Keratinocyte (primary cell): ENCODE measurements around the gene APP. TPM values are rescaled to one million over a fixed set of nuclear protein-coding genes. Genes with fewer than 3 reads are reported as not detected.

Source experiments
- DNase-seq: peaks from one replicate; pipeline ENCODE4 v3.0.0-alpha.2; 2011; ENCODE audit warnings: low read depth, missing footprints, low spot score
- FAIRE-seq: peaks from 2 replicates; lab custom pipeline; 2011; peaks lifted over from hg19 to GRCh38; lab: Jason Lieb, UNC
- H2AFZ ChIP-seq: 2 replicates; pipeline ENCODE4 v1.6.0; 2012; ENCODE audit warnings: low read length, control low read depth, inconsistent platforms; ENCODE audit not compliant: control insufficient read depth
- H3K27ac ChIP-seq: 2 replicates; pipeline ENCODE4 v1.5.1; 2011; ENCODE audit warnings: low read length; ENCODE audit not compliant: control insufficient read depth, insufficient read depth
- H3K27me3 ChIP-seq: 3 replicates; pipeline ENCODE4 v1.6.0; 2011; ENCODE audit warnings: low read length; ENCODE audit not compliant: control insufficient read depth, insufficient read depth; ENCODE audit errors: extremely low read depth
- H3K36me3 ChIP-seq, 2 experiments: 2 replicates in 1 of 2; 3 replicates in 1 of 2; pipeline ENCODE4 v1.5.1; 2011; ENCODE audit warnings: low read length in 2 of 2, mild to moderate bottlenecking in 1 of 2; ENCODE audit not compliant: control insufficient read depth in 2 of 2, insufficient read depth in 2 of 2; ENCODE audit errors: extremely low read depth in 1 of 2
- H3K4me1 ChIP-seq: 3 replicates; pipeline ENCODE4 v1.5.1; 2011; ENCODE audit warnings: low read length; ENCODE audit not compliant: control insufficient read depth, insufficient read depth; ENCODE audit errors: extremely low read depth
- H3K4me2 ChIP-seq: 3 replicates; pipeline ENCODE4 v1.6.0; 2011; ENCODE audit warnings: low read depth, low read length; ENCODE audit not compliant: control insufficient read depth, insufficient read depth; ENCODE audit errors: extremely low read depth
- H3K4me3 ChIP-seq, 3 experiments: fragments of 200-600 bp in 1 of 3; sonication (generic) in 1 of 3; 2 replicates in 2 of 3; 3 replicates in 1 of 3; pipeline ENCODE4 v1.5.1; 2011 to 2016; ENCODE audit warnings: low read length in 3 of 3, mild to moderate bottlenecking in 3 of 3, control low read depth in 2 of 3, inconsistent platforms in 1 of 3, low read depth in 1 of 3, mixed read lengths in 1 of 3, mixed run types in 1 of 3, moderate library complexity in 1 of 3; ENCODE audit not compliant: control insufficient read depth in 2 of 3, insufficient read depth in 2 of 3; ENCODE audit errors: extremely low read depth in 1 of 3
- H3K79me2 ChIP-seq: 2 replicates; pipeline ENCODE4 v1.6.0; 2012; ENCODE audit warnings: low read length; ENCODE audit not compliant: control insufficient read depth, insufficient read depth
- H3K9ac ChIP-seq: 3 replicates; pipeline ENCODE4 v1.6.0; 2011; ENCODE audit warnings: low read length; ENCODE audit not compliant: control insufficient read depth, insufficient read depth; ENCODE audit errors: extremely low read depth
- H3K9me1 ChIP-seq: 3 replicates; pipeline ENCODE4 v1.6.0; 2011; ENCODE audit warnings: low read length; ENCODE audit not compliant: control insufficient read depth, insufficient read depth; ENCODE audit errors: extremely low read depth
- H3K9me3 ChIP-seq: 2 replicates; pipeline ENCODE4 v1.5.1; 2012; ENCODE audit warnings: low read depth, low read length; ENCODE audit not compliant: control insufficient read depth
- H4K20me1 ChIP-seq: 3 replicates; pipeline ENCODE4 v1.6.0; 2011; ENCODE audit warnings: low read length; ENCODE audit not compliant: control insufficient read depth, insufficient read depth; ENCODE audit errors: extremely low read depth
- EZH2 ChIP-seq: IDR thresholded peaks from one replicate; pipeline ENCODE4 v1.6.1; 2012; ENCODE audit warnings: inconsistent platforms, mild to moderate bottlenecking, low read length, moderate library complexity
- dilution Hi-C: fragments of 300-500 bp; cut with MboI; formaldehyde crosslinking; loops from one replicate; pipeline ENCODE4 v1.7.0; 2020; ENCODE audit warnings: low sequenced_read_pairs; ENCODE audit not compliant: extremely low pct_ligation_motif_present
- polyA plus RNA-seq, 5 experiments: library from polyadenylated mRNA; depleted of rRNA in 3 of 5; stranded (reverse) in 3 of 5; stranded (forward) in 1 of 5; unstranded in 1 of 5; fragments of >200 nt; gene quantifications; 1 replicate in 1 of 5; 2 replicates in 3 of 5; 3 replicates in 1 of 5; pipeline versions ENCODE4 v1.2.1 to v1.2.3, GENCODE V29; 2011 to 2012; ENCODE audit warnings: missing spikeins in 2 of 5, low read depth in 1 of 5, low replicate concordance in 1 of 5
- TF ChIP-seq, protein P1 (sequence below), 3 experiments: IDR thresholded peaks in 1 of 3; conservative IDR thresholded peaks in 1 of 3; optimal IDR thresholded peaks in 1 of 3; 2 replicates in 2 of 3; 3 replicates in 1 of 3; pipeline versions ENCODE3 to v1.5.1; 2011; ENCODE audit warnings: low read length in 3 of 3, mild to moderate bottlenecking in 3 of 3, moderate library complexity in 2 of 3, control low read depth in 1 of 3, inconsistent platforms in 1 of 3; ENCODE audit not compliant: insufficient read depth in 2 of 3; ENCODE audit errors: extremely low read depth in 1 of 3

APP gene
- polyA plus RNA-seq, 1 donor (not counting 4 experiments of a cell fraction or from before 2014, with no cell fraction given), result 1,015 TPM

GRCh38 chr21:26042181-26042876 is 128.2 kb downstream of the APP start:
- no peak for TF ChIP-seq EZH2
- TF ChIP-seq, protein P1, sequence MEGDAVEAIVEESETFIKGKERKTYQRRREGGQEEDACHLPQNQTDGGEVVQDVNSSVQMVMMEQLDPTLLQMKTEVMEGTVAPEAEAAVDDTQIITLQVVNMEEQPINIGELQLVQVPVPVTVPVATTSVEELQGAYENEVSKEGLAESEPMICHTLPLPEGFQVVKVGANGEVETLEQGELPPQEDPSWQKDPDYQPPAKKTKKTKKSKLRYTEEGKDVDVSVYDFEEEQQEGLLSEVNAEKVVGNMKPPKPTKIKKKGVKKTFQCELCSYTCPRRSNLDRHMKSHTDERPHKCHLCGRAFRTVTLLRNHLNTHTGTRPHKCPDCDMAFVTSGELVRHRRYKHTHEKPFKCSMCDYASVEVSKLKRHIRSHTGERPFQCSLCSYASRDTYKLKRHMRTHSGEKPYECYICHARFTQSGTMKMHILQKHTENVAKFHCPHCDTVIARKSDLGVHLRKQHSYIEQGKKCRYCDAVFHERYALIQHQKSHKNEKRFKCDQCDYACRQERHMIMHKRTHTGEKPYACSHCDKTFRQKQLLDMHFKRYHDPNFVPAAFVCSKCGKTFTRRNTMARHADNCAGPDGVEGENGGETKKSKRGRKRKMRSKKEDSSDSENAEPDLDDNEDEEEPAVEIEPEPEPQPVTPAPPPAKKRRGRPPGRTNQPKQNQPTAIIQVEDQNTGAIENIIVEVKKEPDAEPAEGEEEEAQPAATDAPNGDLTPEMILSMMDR (optimal IDR thresholded peaks at IDR 0.05 in 1 of 3, IDR thresholded peaks at IDR 0.05 in 1 of 3, conservative IDR thresholded peaks at IDR 0.05 in 1 of 3; ENCODE audit: extremely low read depth in 1 of 3, insufficient read depth in 2 of 3, low read length in 3 of 3), result no peak
- dilution Hi-C loops, result no loop called here
- H3K4me1 ChIP-seq, result peaks cover 9% of the 10 kb centered on the region
- H3K27ac ChIP-seq, result no peak overlapping the region
- no peak overlapping the region for H3K4me3 ChIP-seq
- peaks cover 9 to 12% of the 10 kb centered on the region in 2 experiments for H3K36me3 ChIP-seq
- H3K79me2 ChIP-seq, result peaks cover 55% of the 10 kb centered on the region
- peaks cover 6% of the 10 kb centered on the region for H4K20me1 ChIP-seq
- H2AFZ ChIP-seq, result no peak overlapping the region
- no peak for DNase-seq
- no peak overlapping the region for H3K4me2 ChIP-seq
- no peak overlapping the region for H3K9ac ChIP-seq
- no peak for FAIRE-seq
- H3K9me3 ChIP-seq, result no peaks in the 10 kb centered on the region
- H3K9me1 ChIP-seq, result no peaks in the 10 kb centered on the region
- no peaks in the 10 kb centered on the region for H3K27me3 ChIP-seq

DNA sequence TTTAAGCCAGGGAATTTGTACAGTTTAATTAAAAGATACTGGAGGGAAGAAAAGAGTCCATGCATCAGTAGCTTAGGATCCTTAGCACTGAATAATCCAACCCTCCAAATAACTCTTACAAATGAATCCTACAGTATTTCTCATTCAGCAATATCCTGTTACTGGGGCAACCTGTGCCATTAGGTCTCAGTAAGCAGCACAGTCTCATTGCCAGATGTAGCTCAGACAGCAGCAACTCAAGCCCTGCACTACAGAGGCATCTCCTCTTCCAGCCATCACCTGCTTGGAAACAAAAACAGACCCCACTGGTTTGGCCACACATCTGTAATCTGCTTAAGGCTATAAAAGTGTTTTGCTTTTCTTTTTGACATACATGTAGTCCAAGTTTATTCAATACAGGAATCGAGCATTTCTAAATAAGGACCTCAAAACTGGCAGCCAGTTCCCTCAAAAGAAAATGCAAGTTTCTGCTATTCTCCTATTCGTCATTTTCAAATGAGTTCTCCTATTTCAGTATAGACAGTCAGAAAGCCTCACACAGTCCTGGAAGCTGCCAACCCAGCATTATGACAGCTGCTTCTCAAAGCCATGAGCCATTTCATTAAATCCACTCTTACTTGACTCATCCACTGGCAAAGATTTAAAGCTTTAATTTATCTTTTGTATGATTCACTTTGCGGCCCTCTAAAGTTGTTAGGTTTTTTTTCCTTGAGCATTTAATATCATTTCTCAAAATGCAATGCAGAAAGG is 129.0 kb downstream of the APP start:
- Histone ChIP-seq H3K27ac (peak overlapping the region; percentile 13), H3K4me2 (no peak overlapping the region)

More for the DNA sequence above, 129.0 kb downstream of the APP start:
- H3K4me1 ChIP-seq, result peaks cover 9% of the 10 kb centered on the region
- dilution Hi-C loops, result no loop called here
- H2AFZ ChIP-seq, result no peak overlapping the region
- no peaks in the 10 kb centered on the region for H3K27me3 ChIP-seq
- H3K79me2 ChIP-seq, result peaks cover 56% of the 10 kb centered on the region
- peaks cover 5% of the 10 kb centered on the region for H4K20me1 ChIP-seq
- DNase-seq (no peak), FAIRE-seq (peak; percentile 67)
- H3K36me3 ChIP-seq, result peaks cover 9 to 10% of the 10 kb centered on the region in 2 experiments
- no peak overlapping the region for H3K4me3 ChIP-seq
- H3K9me1 ChIP-seq, result no peaks in the 10 kb centered on the region
- no peaks in the 10 kb centered on the region for H3K9me3 ChIP-seq
- TF ChIP-seq, protein P1 (optimal IDR thresholded peaks at IDR 0.05 in 1 of 3, IDR thresholded peaks at IDR 0.05 in 1 of 3, conservative IDR thresholded peaks at IDR 0.05 in 1 of 3; ENCODE audit: extremely low read depth in 1 of 3, insufficient read depth in 2 of 3, low read length in 3 of 3), result no peak
- H3K9ac ChIP-seq, result no peak overlapping the region
